ENCODE results near the gene ACOXL. TPM values are rescaled to one million over a fixed set of nuclear protein-coding genes. Genes with fewer than 3 reads are reported as not detected.

Gene ACOXL
- polyA plus RNA-seq, 3 donors from 2014 or later: not detected

DNA sequence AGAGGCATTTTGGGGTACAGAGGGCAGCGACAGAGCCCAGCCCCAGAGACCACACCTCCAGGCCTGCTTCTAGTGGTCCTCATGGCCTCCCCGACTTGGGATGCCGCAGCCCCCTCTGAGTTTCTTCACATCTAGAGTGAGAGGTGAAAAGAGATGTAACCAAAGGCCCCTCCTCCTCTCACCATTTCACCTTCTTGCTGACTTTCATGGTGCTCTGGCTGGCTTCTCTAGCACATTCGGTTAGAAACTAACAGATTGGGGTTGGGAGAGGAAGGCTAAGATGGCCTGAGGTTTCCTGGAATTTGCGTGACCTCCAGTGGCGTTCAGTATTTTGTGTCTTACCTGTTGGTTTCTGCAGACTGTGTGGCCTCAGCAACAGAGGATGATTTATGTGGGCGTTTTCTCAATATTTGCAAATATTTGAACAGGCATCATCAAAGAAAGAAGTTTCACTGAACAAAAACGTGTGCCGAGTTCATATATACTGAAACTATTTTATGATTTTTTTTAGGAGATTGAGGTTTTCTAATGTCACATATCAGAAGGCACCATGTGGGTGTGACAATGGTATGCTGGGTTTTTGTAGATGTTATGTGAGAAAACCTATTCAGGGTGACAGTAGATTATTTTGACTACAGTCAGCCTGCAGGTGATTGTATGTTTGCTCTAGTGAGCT, 318.5 kb downstream of the ACOXL start:
- Mint-ChIP-seq H3K9me3 (peaks cover 0 to 3% (median 0%) of the 10 kb centered on the region in 6 donors), H3K27ac (peak overlapping the region; percentile 12 to 87 (median 75)), H3K27me3 (ENCODE audit: low read depth in 3 of 3) (peaks cover 2 to 8% (median 6%) of the 10 kb centered on the region in 3 donors), H3K36me3 (peaks cover 0 to 3% (median 0%) of the 10 kb centered on the region in 3 donors), H3K4me3 (peak overlapping the region; percentile 51 to 82 (median 79)), H3K4me1 (peaks cover 41 to 50% of the 10 kb centered on the region in 2 donors)
- peak; percentile 40 to 42 (median 41) for DNase-seq

- peaks cover 41 to 50% of the 10 kb centered on the region in 2 donors for H3K4me1 Mint-ChIP-seq
- peaks cover 2 to 8% (median 6%) of the 10 kb centered on the region in 3 donors for H3K27me3 Mint-ChIP-seq (ENCODE audit: low read depth in 3 of 3)
- H3K27ac Mint-ChIP-seq: no peak overlapping the region
- peaks cover 0 to 3% (median 0%) of the 10 kb centered on the region in 6 donors for H3K9me3 Mint-ChIP-seq
- H3K36me3 Mint-ChIP-seq: peaks cover 0 to 3% (median 0%) of the 10 kb centered on the region in 3 donors
- DNase-seq: no peak
- H3K4me3 Mint-ChIP-seq: no peak overlapping the region
These were observed 320.2 kb downstream of the ACOXL start for GRCh38 chr2:111052621-111053020.

GRCh38 chr2:111053266-111053665, 320.9 kb downstream of the ACOXL start:
- Mint-ChIP-seq H3K27me3 (ENCODE audit: low read depth in 3 of 3) (peaks cover 2 to 8% (median 6%) of the 10 kb centered on the region in 3 donors), H3K27ac (peak overlapping the region in 1 of 6 donors; percentile 72), H3K4me3 (no peak overlapping the region), H3K4me1 (peaks cover 41 to 50% of the 10 kb centered on the region in 2 donors), H3K9me3 (no peaks in the 10 kb centered on the region), H3K36me3 (no peaks in the 10 kb centered on the region)
- no peak for DNase-seq

DNA sequence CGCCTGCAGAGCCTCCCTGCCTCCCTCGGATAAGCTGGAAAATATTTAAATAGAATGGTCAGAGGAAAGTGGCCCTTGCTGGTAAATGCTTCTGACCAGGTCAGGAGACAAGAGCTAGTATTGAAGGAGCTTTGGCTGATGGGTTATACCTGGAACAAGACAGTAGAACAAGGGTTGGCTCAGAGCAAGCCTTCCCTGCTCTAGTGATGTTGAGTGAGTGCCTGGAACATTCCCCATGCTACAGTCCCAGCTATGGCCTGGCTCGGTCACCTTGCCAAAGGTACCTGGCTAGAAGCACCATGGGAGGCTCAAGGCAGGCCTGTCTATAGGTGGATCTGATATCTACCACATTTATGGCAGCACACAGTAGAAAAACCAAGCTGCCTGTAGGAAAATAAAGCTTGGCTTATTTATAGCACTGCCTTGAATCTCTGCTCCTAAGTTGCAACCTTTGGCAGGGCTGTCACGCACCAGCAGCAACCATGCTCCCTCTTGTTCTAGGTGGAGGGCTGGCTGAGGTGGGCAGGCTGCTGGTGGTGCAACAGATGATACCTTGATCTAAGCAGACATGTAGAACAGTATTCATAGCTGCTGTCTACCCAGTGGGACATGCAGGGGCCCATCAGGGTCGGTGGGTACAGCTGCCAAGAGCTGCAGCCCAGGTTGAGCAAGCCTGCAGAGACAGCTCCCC, 321.6 kb downstream of the ACOXL start:
- Mint-ChIP-seq H3K36me3 (no peaks in the 10 kb centered on the region), H3K4me1 (peaks cover 39 to 44% of the 10 kb centered on the region in 2 donors), H3K27me3 (ENCODE audit: low read depth in 3 of 3) (peaks cover 0 to 8% (median 6%) of the 10 kb centered on the region in 3 donors), H3K9me3 (no peaks in the 10 kb centered on the region), H3K27ac (no peak overlapping the region), H3K4me3 (no peak overlapping the region)
- no peak for DNase-seq

- peaks cover 0 to 7% (median 0%) of the 10 kb centered on the region in 6 donors for H3K9me3 Mint-ChIP-seq
- peak overlapping the region in 1 of 6 donors; percentile 11 for H3K27ac Mint-ChIP-seq
- peaks cover 29 to 34% of the 10 kb centered on the region in 2 donors for H3K4me1 Mint-ChIP-seq
- peak; percentile 11 to 39 (median 24) for DNase-seq
- no peaks in the 10 kb centered on the region for H3K36me3 Mint-ChIP-seq
- peak overlapping the region in 1 of 5 donors; percentile 23 for H3K4me3 Mint-ChIP-seq
- H3K27me3 Mint-ChIP-seq (ENCODE audit: low read depth in 3 of 3): peaks cover 0 to 8% (median 2%) of the 10 kb centered on the region in 3 donors
These were observed 322.7 kb downstream of the ACOXL start for GRCh38 chr2:111054791-111055691.

GRCh38 chr2:111055735-111056134, 323.4 kb downstream of the ACOXL start:
- no peak overlapping the region for H3K4me3 Mint-ChIP-seq
- H3K36me3 Mint-ChIP-seq: peaks cover 2% of the 10 kb centered on the region in 3 donors
- peaks cover 0 to 14% (median 3%) of the 10 kb centered on the region in 6 donors for H3K9me3 Mint-ChIP-seq
- peaks cover 22 to 30% of the 10 kb centered on the region in 2 donors for H3K4me1 Mint-ChIP-seq
- H3K27me3 Mint-ChIP-seq (ENCODE audit: low read depth in 3 of 3): peaks cover 0 to 4% (median 3%) of the 10 kb centered on the region in 3 donors
- no peak for DNase-seq
- no peak overlapping the region for H3K27ac Mint-ChIP-seq

- peaks cover 8 to 21% of the 10 kb centered on the region in 2 donors for H3K4me1 Mint-ChIP-seq
- no peak overlapping the region for H3K27ac Mint-ChIP-seq
These were observed 324.7 kb downstream of the ACOXL start for GRCh38 chr2:111057045-111057444.

DNA sequence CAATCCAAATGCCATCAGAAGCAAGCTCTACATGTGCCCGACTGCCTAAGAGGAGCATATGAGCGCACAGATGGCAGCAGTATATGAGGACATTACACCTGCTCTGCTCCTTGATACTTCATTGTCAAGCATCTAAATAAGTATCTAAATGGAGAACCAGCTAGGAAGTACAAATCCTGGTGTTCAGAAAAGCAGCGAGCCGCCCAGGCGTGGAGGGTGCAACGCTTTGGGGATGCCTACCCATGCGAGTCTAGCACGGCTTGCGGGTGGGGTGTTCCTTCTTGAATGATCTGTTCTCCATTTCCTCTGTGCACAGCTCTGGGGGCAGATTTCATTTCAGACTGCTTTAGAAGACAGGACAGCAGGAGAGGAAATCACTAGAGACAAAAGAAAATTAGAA, 325.3 kb downstream of the ACOXL start:
- peaks cover 6 to 8% (median 6%) of the 10 kb centered on the region in 3 donors for H3K36me3 Mint-ChIP-seq
- no peak overlapping the region for H3K27ac Mint-ChIP-seq
- H3K27me3 Mint-ChIP-seq (ENCODE audit: low read depth in 3 of 3): peaks cover 2 to 3% (median 2%) of the 10 kb centered on the region in 3 donors
- H3K4me3 Mint-ChIP-seq: no peak overlapping the region
- H3K4me1 Mint-ChIP-seq: peaks cover 6 to 20% of the 10 kb centered on the region in 2 donors
- DNase-seq: no peak
- peaks cover 0 to 23% (median 6%) of the 10 kb centered on the region in 6 donors for H3K9me3 Mint-ChIP-seq

More at GRCh38 chr2:111057045-111057444, 324.7 kb downstream of the ACOXL start:
- H3K36me3 Mint-ChIP-seq: peaks cover 6 to 8% (median 6%) of the 10 kb centered on the region in 3 donors
- H3K9me3 Mint-ChIP-seq: peaks cover 0 to 23% (median 6%) of the 10 kb centered on the region in 6 donors
- H3K4me3 Mint-ChIP-seq: no peak overlapping the region
- H3K27me3 Mint-ChIP-seq (ENCODE audit: low read depth in 3 of 3): peaks cover 2 to 4% (median 2%) of the 10 kb centered on the region in 3 donors
- DNase-seq: no peak

DNA sequence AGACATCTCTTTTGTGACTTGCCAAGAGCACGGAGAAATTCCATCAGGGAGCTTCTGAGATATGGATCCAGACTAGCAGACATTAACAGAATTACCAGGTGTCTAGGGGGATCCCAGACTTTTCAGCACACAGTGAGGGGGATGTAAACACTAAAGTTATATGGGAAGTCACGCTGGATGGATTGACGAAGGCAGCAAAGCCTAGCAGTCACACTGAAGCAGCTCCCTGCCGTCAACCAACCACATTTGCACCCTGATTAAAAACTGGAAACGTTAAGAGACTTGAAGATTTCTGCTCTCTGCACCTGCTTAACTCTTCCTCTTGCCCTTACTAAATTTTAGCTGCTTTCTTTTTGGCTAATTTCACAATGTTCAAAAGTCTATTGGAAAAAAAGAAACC, 325.9 kb downstream of the ACOXL start:
- Mint-ChIP-seq H3K27me3 (ENCODE audit: low read depth in 3 of 3) (peaks cover 2 to 3% (median 2%) of the 10 kb centered on the region in 3 donors), H3K4me3 (no peak overlapping the region), H3K4me1 (peaks cover 6 to 20% of the 10 kb centered on the region in 2 donors), H3K36me3 (peaks cover 6 to 8% (median 6%) of the 10 kb centered on the region in 3 donors), H3K9me3 (peaks cover 0 to 23% (median 6%) of the 10 kb centered on the region in 6 donors), H3K27ac (no peak overlapping the region)
- no peak for DNase-seq

- DNase-seq: no peak
- Mint-ChIP-seq H3K4me3 (no peak overlapping the region), H3K9me3 (peaks cover 0 to 23% (median 6%) of the 10 kb centered on the region in 6 donors), H3K27ac (no peak overlapping the region), H3K27me3 (ENCODE audit: low read depth in 3 of 3) (peaks cover 0 to 3% (median 2%) of the 10 kb centered on the region in 3 donors), H3K4me1 (peaks cover 8 to 23% of the 10 kb centered on the region in 2 donors), H3K36me3 (peaks cover 6 to 8% (median 6%) of the 10 kb centered on the region in 3 donors)
These were observed 328.8 kb downstream of the ACOXL start for GRCh38 chr2:111061191-111061590.

DNA sequence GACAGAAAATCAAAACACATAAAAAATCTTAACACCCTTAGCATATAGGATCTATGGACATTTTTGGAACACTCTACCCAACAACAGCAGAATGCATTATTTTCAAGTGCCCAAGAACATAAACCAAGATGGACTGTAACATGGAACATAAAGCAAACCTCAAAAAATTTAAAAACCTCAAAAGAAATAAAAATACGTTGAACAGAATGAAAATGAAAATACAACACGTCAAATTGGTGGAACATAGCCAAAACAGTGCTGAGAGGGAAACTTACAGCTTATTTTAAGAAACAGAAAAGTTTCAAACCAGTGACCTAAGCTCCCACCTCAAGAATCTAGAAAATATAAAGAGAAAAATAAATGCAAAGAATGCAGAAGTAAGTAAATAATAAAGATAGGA, 330.0 kb downstream of the ACOXL start:
- Mint-ChIP-seq H3K27ac (no peak overlapping the region), H3K27me3 (ENCODE audit: low read depth in 3 of 3) (peaks cover 0 to 3% (median 2%) of the 10 kb centered on the region in 3 donors), H3K4me1 (peaks cover 10 to 27% of the 10 kb centered on the region in 2 donors), H3K4me3 (no peak overlapping the region), H3K36me3 (peaks cover 6 to 8% (median 6%) of the 10 kb centered on the region in 3 donors), H3K9me3 (peaks cover 0 to 23% (median 6%) of the 10 kb centered on the region in 6 donors)
- DNase-seq: no peak

- Mint-ChIP-seq H3K27ac (no peak overlapping the region), H3K4me1 (peaks cover 10 to 20% of the 10 kb centered on the region in 2 donors), H3K4me3 (peak overlapping the region in 1 of 5 donors; percentile 35), H3K9me3 (peaks cover 0 to 6% (median 0%) of the 10 kb centered on the region in 6 donors), H3K27me3 (ENCODE audit: low read depth in 3 of 3) (peaks cover 0 to 3% (median 0%) of the 10 kb centered on the region in 3 donors), H3K36me3 (peaks cover under 1 to 2% (median under 1%) of the 10 kb centered on the region in 3 donors)
- no peak for DNase-seq
These were observed 333.8 kb downstream of the ACOXL start for GRCh38 chr2:111066062-111066593.
